ELF-1 (cell line): ENCODE data around the gene ATP9B.
"Not testable (repeated sequence)": the region's sequence is repeated elsewhere in the genome, so short reads cannot be mapped to it uniquely, and the experiment has no call there.

ENCODE experiments used
- DNase-seq: peaks from one replicate; pipeline ENCODE4 v3.0.0-alpha.2; 2016; ENCODE audit warnings: low read depth, low spot score

Gene ATP9B

DNA sequence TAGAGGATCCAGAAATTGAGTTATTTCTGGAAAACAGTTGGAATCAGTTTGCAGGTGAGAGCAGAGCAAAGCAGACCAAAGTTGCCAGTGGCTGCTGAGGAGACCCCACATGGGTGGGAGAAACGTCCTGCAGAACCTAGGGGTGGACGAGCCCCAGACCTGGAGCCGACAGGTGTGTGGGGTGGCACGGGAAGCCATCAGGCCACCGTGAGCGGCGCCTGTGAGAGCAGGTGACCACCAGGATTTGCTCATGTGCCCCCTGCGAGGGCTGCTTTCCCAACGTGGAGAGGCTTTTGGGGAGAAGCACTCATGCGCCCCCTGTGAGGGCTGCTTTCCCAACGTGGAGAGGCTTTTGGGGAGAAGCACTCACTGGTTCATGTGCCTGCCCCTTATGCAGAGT lies 209.7 kb downstream of the ATP9B start:
- no peak for DNase-seq

- DNase-seq = no peak
Observed at GRCh38 chr18:79283131-79283810, 214.1 kb downstream of the ATP9B start.

GRCh38 chr18:79283929-79284328 lies 214.7 kb downstream of the ATP9B start:
- no peak for DNase-seq

DNA sequence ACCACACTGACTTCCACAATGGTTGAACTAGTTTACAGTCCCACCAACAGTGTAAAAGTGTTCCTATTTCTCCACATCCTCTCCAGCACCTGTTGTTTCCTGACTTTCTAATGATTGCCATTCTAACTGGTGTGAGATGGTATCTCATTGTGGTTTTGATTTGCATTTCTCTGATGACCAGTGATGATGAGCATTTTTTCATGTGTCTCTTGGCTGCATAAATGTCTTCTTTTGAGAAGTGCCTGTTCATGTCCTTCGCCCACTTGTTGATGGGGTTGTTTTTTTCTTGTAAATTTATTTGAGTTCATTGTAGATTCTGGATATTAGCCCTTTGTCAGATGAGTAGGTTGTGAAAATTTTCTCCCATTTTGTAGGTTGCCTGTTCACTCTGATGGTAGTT lies 216.0 kb downstream of the ATP9B start:
- not testable (repeated sequence) for DNase-seq

GRCh38 chr18:79290409-79290808 lies 221.2 kb downstream of the ATP9B start:
- DNase-seq = not testable (repeated sequence)

DNA sequence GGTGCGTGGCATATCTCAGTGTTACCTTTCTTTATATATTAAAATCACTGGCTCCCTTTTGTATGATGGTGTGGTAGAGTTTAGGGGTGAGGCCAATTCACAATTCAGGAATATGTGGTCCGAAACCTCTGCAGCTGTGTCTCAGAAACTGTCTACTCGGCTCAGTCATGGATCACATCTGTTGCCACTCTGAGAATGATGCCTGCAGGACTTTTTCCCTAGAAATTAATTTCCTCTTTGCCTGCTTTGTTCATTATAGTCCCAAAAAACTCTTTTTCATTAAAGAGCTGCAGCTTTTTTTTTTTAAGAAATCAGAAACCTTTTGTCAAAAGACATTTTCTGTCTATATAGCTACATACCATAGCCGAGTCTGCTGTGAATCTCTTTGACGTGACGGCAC lies 221.7 kb downstream of the ATP9B start:
- no peak for DNase-seq

DNA sequence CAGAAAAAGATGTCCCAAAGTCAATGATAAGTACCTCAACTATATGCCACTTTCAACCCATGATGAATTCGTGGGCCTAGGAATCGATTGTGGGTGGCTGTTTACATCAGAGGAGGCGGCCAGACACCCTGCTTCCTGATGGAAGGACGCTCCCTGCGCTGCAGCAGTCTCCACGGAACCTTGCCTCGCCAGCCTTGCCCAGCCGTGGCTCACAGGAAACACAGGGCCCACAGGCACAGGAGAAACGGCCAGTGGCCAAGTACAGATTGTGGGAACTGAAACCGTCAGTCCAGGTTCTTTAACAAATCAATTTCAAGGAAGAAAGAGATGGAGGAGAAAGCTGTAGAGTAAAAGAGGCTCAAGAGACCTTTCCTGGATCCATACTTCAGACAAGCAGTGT lies 225.0 kb downstream of the ATP9B start:
- DNase-seq = no peak

- DNase-seq = no peak
Observed at GRCh38 chr18:79299272-79299671, 230.1 kb downstream of the ATP9B start.

GRCh38 chr18:79299711-79300110 lies 230.5 kb downstream of the ATP9B start:
- no peak for DNase-seq

GRCh38 chr18:79300413-79300812 lies 231.2 kb downstream of the ATP9B start:
- DNase-seq = no peak

GRCh38 chr18:79302120-79302519 lies 232.9 kb downstream of the ATP9B start:
- DNase-seq = no peak

- no peak for DNase-seq
Observed at GRCh38 chr18:79305911-79306310, 236.7 kb downstream of the ATP9B start.

- no peak for DNase-seq
Observed at GRCh38 chr18:79309614-79310358, 240.6 kb downstream of the ATP9B start.

DNA sequence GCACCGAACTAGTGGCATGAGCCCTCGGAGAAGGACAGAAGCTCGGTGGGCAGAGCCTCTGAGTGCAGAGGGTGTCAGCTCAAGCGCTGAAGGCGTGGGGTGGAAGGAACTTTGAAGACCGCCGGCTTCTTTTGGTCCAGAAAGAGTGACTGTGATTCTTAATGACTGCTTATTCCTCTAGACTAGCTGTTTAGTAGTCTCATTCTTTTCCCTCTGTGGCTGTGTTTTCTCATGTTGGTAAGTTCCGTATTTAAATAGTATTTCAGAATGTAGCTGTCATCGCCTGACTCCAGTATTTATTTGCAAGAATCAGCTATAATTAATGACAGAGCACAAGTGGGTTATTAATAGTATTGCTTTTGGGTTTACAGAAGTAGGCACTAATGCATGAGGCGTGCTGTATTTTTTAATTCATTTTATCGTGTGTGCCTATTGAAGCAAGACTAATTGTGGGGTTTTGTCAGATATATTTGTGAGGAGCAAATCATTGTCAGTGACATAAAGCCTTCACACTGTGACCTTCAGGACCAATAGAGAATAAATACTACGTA lies 245.7 kb downstream of the ATP9B start:
- DNase-seq = no peak

DNA sequence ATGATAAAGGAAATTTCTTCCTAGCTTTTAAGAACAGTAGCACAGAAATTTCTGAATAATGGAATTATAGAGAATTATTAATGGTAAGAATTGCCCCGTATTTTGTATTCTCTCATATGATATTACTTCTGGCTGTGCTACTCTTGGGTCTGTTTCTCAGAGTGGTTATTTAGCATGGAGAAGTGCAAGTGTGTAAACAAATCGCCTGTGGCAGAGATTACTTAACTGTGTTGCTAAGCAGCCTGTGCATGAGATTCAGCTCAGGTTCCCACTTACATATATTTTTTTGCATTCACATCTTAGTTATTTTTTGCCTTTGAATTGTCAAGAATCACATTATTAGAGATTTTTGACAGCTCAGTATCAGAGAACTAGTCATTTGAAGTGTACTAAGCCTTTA lies 246.4 kb downstream of the ATP9B start:
- DNase-seq = no peak

DNA sequence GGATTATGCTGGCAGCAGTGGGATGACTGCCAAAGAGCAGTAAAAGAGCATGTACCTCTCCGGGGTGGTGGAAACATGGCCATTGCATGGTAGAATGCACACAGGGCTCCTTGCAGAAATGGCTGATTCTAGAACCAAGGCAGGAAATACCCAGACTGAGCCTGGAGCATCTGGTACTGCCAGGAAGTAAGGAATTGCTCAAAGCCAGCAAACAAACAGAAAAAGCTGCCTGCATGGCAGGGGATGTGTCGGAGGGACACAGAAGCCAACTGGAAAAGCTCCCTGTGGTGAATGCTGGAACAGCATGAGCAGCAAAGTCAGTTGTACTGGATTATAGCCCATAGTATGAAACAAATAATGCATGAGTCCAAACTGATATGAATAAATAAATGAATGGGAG lies 248.5 kb downstream of the ATP9B start:
- no peak for DNase-seq

DNA sequence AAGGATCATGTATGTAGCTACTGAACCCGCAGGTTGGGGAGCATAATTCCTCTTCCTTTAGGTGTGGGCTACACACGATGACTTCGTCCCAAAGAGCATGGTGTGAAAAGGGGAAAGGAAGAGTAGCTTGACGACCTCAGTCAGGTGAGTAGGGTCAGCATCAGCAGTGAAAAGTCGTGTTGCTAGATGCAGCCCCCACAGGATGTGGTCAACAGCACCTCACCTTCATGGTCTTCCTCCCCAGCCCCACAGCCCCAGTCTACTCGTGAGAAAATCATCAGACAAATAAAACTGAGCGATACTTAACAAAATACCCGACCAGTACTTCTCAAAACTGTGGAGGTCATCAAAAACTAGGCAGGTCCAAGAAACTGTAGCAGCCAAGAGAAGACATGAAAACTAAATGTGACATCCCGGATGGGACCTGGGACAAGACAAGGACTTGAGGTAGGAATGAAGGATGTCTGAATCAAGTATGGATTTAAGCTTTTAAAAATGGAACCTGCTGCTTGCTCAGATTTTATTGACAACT lies 249.0 kb downstream of the ATP9B start:
- no peak for DNase-seq

GRCh38 chr18:79320216-79320850 lies 251.1 kb downstream of the ATP9B start:
- no peak for DNase-seq

DNA sequence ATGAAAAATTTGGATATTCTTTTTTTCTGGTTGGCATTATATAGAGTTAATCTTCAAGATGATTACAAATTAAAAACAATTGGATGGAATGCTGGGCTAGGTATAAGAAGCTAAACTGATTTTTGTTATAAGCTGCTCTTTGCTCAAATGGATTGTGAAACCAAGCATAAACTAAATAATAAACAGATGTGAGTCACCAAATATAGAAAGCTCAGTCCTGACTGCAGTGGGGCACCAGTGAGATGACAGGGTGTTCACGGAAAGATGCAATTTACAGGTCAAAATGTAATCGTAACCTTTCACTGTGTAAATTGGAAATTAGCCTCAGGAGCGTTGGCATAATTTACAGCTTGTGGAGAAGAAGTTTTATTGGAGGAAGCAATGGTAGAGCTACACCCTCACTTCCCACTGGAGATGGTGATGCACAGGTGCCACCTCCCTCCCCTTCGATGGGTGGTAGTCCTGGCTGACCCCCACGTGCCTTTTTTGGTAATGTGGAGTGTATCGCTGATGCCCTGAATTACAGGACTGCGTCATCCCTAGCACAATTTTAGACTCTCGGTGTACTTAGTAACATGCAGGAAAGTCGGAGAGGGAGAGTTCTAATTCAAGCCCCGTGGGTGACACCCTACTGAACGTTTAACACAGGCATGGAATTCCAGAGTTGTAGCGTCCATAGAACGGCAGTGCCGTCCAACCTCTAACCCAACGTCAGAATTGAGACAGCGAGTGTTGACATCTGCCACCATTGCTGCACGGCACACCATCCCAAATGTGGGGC lies 252.6 kb downstream of the ATP9B start:
- no peak for DNase-seq

- no peak for DNase-seq
Observed at GRCh38 chr18:79322441-79322840, 253.2 kb downstream of the ATP9B start.

DNA sequence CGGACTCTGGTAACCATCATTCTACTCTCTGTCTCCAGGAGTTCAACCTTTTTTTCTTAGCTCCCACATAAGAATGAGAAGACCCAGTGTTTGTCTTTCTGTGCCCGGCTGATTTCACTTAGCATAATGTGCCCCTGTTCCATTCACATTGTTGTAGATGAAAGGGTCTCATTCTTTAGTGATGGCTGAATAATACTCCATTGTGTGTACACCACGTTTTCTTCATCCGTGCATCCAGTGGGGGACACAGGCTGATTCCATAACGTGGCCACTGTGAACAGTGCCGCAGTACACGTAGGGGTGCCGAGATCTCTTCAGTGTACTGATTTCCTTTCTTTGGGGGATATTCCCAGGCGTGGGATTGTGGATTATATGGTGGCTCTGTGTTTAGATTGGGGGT lies 254.3 kb downstream of the ATP9B start:
- no peak for DNase-seq
